ENCODE results near the gene ROBO2.

Gene ROBO2

GRCh38 chr3:77652624-77653023 is 612.7 kb downstream of the ROBO2 start:
- in situ Hi-C loops (cut with HindIII; ENCODE audit: low pct_unique_long_range_greater_than_20kb, low sequenced_read_pairs): no loop called here
- no peak for TF ChIP-seq JUND (IDR thresholded peaks at IDR 0.05; ENCODE audit: low read depth)
- no peak for DNase-seq (ENCODE audit: low read depth in 1 of 2, low spot score in 1 of 2)

- TF ChIP-seq JUND (IDR thresholded peaks at IDR 0.05; ENCODE audit: low read depth): no peak
- DNase-seq (ENCODE audit: low read depth in 1 of 2, low spot score in 1 of 2): peak in 1 of 2 experiments; percentile 18
- in situ Hi-C loops (cut with HindIII; ENCODE audit: low pct_unique_long_range_greater_than_20kb, low sequenced_read_pairs): no loop called here
Measured at GRCh38 chr3:77655396-77655795, 615.5 kb downstream of the ROBO2 start.

- in situ Hi-C loops (cut with HindIII; ENCODE audit: low pct_unique_long_range_greater_than_20kb, low sequenced_read_pairs): no loop called here
- TF ChIP-seq JUND (IDR thresholded peaks at IDR 0.05; ENCODE audit: low read depth): no peak
- no peak for DNase-seq (ENCODE audit: low read depth in 1 of 2, low spot score in 1 of 2)
Measured at GRCh38 chr3:77660718-77661117, 620.8 kb downstream of the ROBO2 start.

- no peak for DNase-seq (ENCODE audit: low read depth in 1 of 2, low spot score in 1 of 2)
- in situ Hi-C loops (cut with HindIII; ENCODE audit: low pct_unique_long_range_greater_than_20kb, low sequenced_read_pairs): no loop called here
- no peak for TF ChIP-seq JUND (IDR thresholded peaks at IDR 0.05; ENCODE audit: low read depth)
Measured at GRCh38 chr3:77667901-77668300, 628.0 kb downstream of the ROBO2 start.

GRCh38 chr3:77668376-77668775 is 628.5 kb downstream of the ROBO2 start:
- in situ Hi-C loops (cut with HindIII; ENCODE audit: low pct_unique_long_range_greater_than_20kb, low sequenced_read_pairs): no loop called here
- TF ChIP-seq JUND (IDR thresholded peaks at IDR 0.05; ENCODE audit: low read depth): no peak
- DNase-seq (ENCODE audit: low read depth in 1 of 2, low spot score in 1 of 2): no peak

GRCh38 chr3:77672016-77672415 is 632.1 kb downstream of the ROBO2 start:
- no peak for TF ChIP-seq JUND (IDR thresholded peaks at IDR 0.05; ENCODE audit: low read depth)
- no peak for DNase-seq (ENCODE audit: low read depth in 1 of 2, low spot score in 1 of 2)
- in situ Hi-C loops (cut with HindIII; ENCODE audit: low pct_unique_long_range_greater_than_20kb, low sequenced_read_pairs): no loop called here

GRCh38 chr3:77682162-77682561 is 642.3 kb downstream of the ROBO2 start:
- no peak for TF ChIP-seq JUND (IDR thresholded peaks at IDR 0.05; ENCODE audit: low read depth)
- in situ Hi-C loops (cut with HindIII; ENCODE audit: low pct_unique_long_range_greater_than_20kb, low sequenced_read_pairs): no loop called here
- DNase-seq (ENCODE audit: low read depth in 1 of 2, low spot score in 1 of 2): no peak

GRCh38 chr3:77684115-77684514 is 644.2 kb downstream of the ROBO2 start:
- TF ChIP-seq JUND (IDR thresholded peaks at IDR 0.05; ENCODE audit: low read depth): no peak
- in situ Hi-C loops (cut with HindIII; ENCODE audit: low pct_unique_long_range_greater_than_20kb, low sequenced_read_pairs): no loop called here
- DNase-seq (ENCODE audit: low read depth in 1 of 2, low spot score in 1 of 2): no peak

GRCh38 chr3:77685713-77686112 is 645.8 kb downstream of the ROBO2 start:
- TF ChIP-seq JUND (IDR thresholded peaks at IDR 0.05; ENCODE audit: low read depth): no peak
- no peak for DNase-seq (ENCODE audit: low read depth in 1 of 2, low spot score in 1 of 2)
- in situ Hi-C loops (cut with HindIII; ENCODE audit: low pct_unique_long_range_greater_than_20kb, low sequenced_read_pairs): no loop called here

- DNase-seq (ENCODE audit: low read depth in 1 of 2, low spot score in 1 of 2): peak in 1 of 2 experiments; percentile 51
- in situ Hi-C loops (cut with HindIII; ENCODE audit: low pct_unique_long_range_greater_than_20kb, low sequenced_read_pairs): no loop called here
- peak; percentile 29; the same call in 1 of the 2 replicates for TF ChIP-seq JUND (IDR thresholded peaks at IDR 0.05; ENCODE audit: low read depth)
Measured at GRCh38 chr3:77686560-77686959, 646.7 kb downstream of the ROBO2 start.

- no peak for DNase-seq (ENCODE audit: low read depth in 1 of 2, low spot score in 1 of 2)
- in situ Hi-C loops (cut with HindIII; ENCODE audit: low pct_unique_long_range_greater_than_20kb, low sequenced_read_pairs): no loop called here
- no peak for TF ChIP-seq JUND (IDR thresholded peaks at IDR 0.05; ENCODE audit: low read depth)
Measured at GRCh38 chr3:77687545-77687944, 647.6 kb downstream of the ROBO2 start.

GRCh38 chr3:77690284-77690845 is 650.5 kb downstream of the ROBO2 start:
- no peak for DNase-seq (ENCODE audit: low read depth in 1 of 2, low spot score in 1 of 2)
- in situ Hi-C loops (cut with HindIII; ENCODE audit: low pct_unique_long_range_greater_than_20kb, low sequenced_read_pairs): no loop called here
- TF ChIP-seq JUND (IDR thresholded peaks at IDR 0.05; ENCODE audit: low read depth): no peak

GRCh38 chr3:77693147-77693546 is 653.2 kb downstream of the ROBO2 start:
- peak in 1 of 2 experiments; percentile 91 for DNase-seq (ENCODE audit: low read depth in 1 of 2, low spot score in 1 of 2)
- in situ Hi-C loops (cut with HindIII; ENCODE audit: low pct_unique_long_range_greater_than_20kb, low sequenced_read_pairs): no loop called here
- peak; percentile 59; the same call in 1 of the 2 replicates for TF ChIP-seq JUND (IDR thresholded peaks at IDR 0.05; ENCODE audit: low read depth)

- DNase-seq (ENCODE audit: low read depth in 1 of 2, low spot score in 1 of 2): no peak
- TF ChIP-seq JUND (IDR thresholded peaks at IDR 0.05; ENCODE audit: low read depth): no peak
- in situ Hi-C loops (cut with HindIII; ENCODE audit: low pct_unique_long_range_greater_than_20kb, low sequenced_read_pairs): no loop called here
Measured at GRCh38 chr3:77699125-77699691, 659.3 kb downstream of the ROBO2 start.

Measured in T47D (cell line).